K562 (cell line): Measurements from ENCODE around the gene NARF. TPM values are rescaled to one million over a fixed set of nuclear protein-coding genes. Genes with fewer than 3 reads are reported as not detected.

Source experiments
- CCAR2 ChIP-seq: fragments of 200-400 bp; formaldehyde crosslinking; IDR thresholded peaks from 2 replicates; pipeline ENCODE4 v1.6.1; 2017; ENCODE audit warnings: mild to moderate bottlenecking, low read depth, low read length
- E2F4 ChIP-seq: sonication (generic); formaldehyde crosslinking; IDR thresholded peaks from 2 replicates; pipeline ENCODE4 v1.8.0; 2022; ENCODE audit warnings: mild to moderate bottlenecking, low read depth, missing genetic modification reagents
- FOSL1 ChIP-seq: fragments of 200-800 bp; sonication (Bioruptor generic); conservative IDR thresholded peaks from 2 replicates; pipeline ENCODE4 v1.6.1; 2016; ENCODE audit warnings: missing genetic modification characterization, missing compliant biosample characterization
- GABPB1 ChIP-seq: sonication (generic); formaldehyde crosslinking; IDR thresholded peaks from 2 replicates; pipeline ENCODE4 v1.8.0; 2022; ENCODE audit warnings: mild to moderate bottlenecking, missing genetic modification reagents
- HLTF ChIP-seq: fragments of 450-650 bp; IDR thresholded peaks from 2 replicates; pipeline ENCODE4 v1.6.1; 2016
- LEF1 ChIP-seq: fragments of 450-650 bp; IDR thresholded peaks from 2 replicates; pipeline ENCODE4 v1.6.1; 2016; ENCODE audit warnings: mild to moderate bottlenecking
- NR2C2 ChIP-seq, 2 experiments: fragments of 200-800 bp in 1 of 2; sonication (Bioruptor generic) in 1 of 2; sonication (generic) in 1 of 2; formaldehyde crosslinking in 1 of 2; IDR thresholded peaks; 2 replicates each; pipeline versions ENCODE4 v1.6.1 to v1.8.0; 2016 to 2022; ENCODE audit warnings: mild to moderate bottlenecking in 1 of 2, missing compliant biosample characterization in 1 of 2, missing genetic modification characterization in 1 of 2, missing genetic modification reagents in 1 of 2
- POLR2AphosphoS5 ChIP-seq: IDR thresholded peaks from 2 replicates; pipeline ENCODE4 v1.6.1; 2011; ENCODE audit warnings: mild to moderate bottlenecking, low read depth, low read length, moderate library complexity; ENCODE audit not compliant: control insufficient read depth, insufficient read depth
- SIRT6 ChIP-seq: IDR thresholded peaks from one replicate; pipeline ENCODE4 v1.6.1; 2012; ENCODE audit warnings: low read depth, mild to moderate bottlenecking, control low read depth, inconsistent platforms, low read length, moderate library complexity
- SREBF2 ChIP-seq: sonication (generic); formaldehyde crosslinking; IDR thresholded peaks from 2 replicates; pipeline ENCODE4 v1.4.0; 2020; ENCODE audit warnings: mild to moderate bottlenecking, missing genetic modification reagents
- TBL1XR1 ChIP-seq, 2 experiments: IDR thresholded peaks; 2 replicates each; pipeline ENCODE4 v1.6.1; 2012; ENCODE audit warnings: improper control_type of control experiment in 2 of 2, low read length in 2 of 2, mild to moderate bottlenecking in 1 of 2
- TCF7L2 ChIP-seq: fragments of 150-350 bp; IDR thresholded peaks from 2 replicates; pipeline ENCODE4 v1.6.1; 2016; ENCODE audit warnings: low read depth, mild to moderate bottlenecking, low read length, moderate library complexity
- TEAD1 ChIP-seq, 2 experiments: fragments of 450-650 bp in 1 of 2; sonication (generic) in 1 of 2; formaldehyde crosslinking; IDR thresholded peaks; 2 replicates each; pipeline versions ENCODE4 v1.4.0 to v1.8.0; 2020 to 2022; ENCODE audit warnings: mild to moderate bottlenecking in 2 of 2, missing genetic modification reagents in 1 of 2
- XRCC3 ChIP-seq: fragments of 450-650 bp; IDR thresholded peaks from 2 replicates; pipeline ENCODE4 v1.6.1; 2017; ENCODE audit warnings: mild to moderate bottlenecking, moderate library complexity
- ZNF12 ChIP-seq: sonication (generic); formaldehyde crosslinking; IDR thresholded peaks from 2 replicates; pipeline ENCODE4 v1.4.0; 2020; ENCODE audit warnings: mild to moderate bottlenecking, missing genetic modification reagents
- ZNF146 ChIP-seq: IDR thresholded peaks from one replicate; pipeline ENCODE4 v1.6.1; 2018; ENCODE audit warnings: missing compliant biosample characterization; ENCODE audit not compliant: unreplicated experiment
- ZNF175 ChIP-seq: fragments of 200-800 bp; sonication (Bioruptor generic); IDR thresholded peaks from 2 replicates; pipeline ENCODE4 v1.6.1; 2016; ENCODE audit warnings: low read depth, mild to moderate bottlenecking, missing genetic modification characterization, missing compliant biosample characterization
- ZNF24 ChIP-seq: fragments of 450-650 bp; IDR thresholded peaks from 2 replicates; pipeline ENCODE4 v1.6.1; 2016
- ZNF668 ChIP-seq: fragments of 250-450 bp; sonication (Bioruptor Pico); IDR thresholded peaks from 2 replicates; pipeline ENCODE4 v1.8.0; 2022; ENCODE audit warnings: mild to moderate bottlenecking, inconsistent platforms
- polyA plus RNA-seq, 8 experiments: library from polyadenylated mRNA; depleted of rRNA in 4 of 8; stranded (reverse) in 5 of 8; unstranded in 3 of 8; fragments of >200 nt; fragmentation: Nextera tagmentation in 2 of 8; fragmentation: Illumina TruSeq in 1 of 8; extraction: Ambion mirVana in 2 of 8; extraction: Trizol in 1 of 8; gene quantifications; 2 replicates each; pipeline versions ENCODE4 v1.2.1 to v1.2.3, GENCODE V29; 2011 to 2014; ENCODE audit warnings: inconsistent platforms in 1 of 8, missing spikeins in 1 of 8
- total RNA-seq, 7 experiments: library from RNA; depleted of rRNA in 6 of 7; stranded (reverse); fragments of >200 nt in 6 of 7; fragmentation: Illumina TruSeq in 2 of 7; extraction: Trizol in 2 of 7; gene quantifications; 2 replicates each; pipeline versions ENCODE4 v1.2.1 to v1.2.3, GENCODE V29; 2011 to 2021; ENCODE audit warnings: low replicate concordance in 1 of 7
- TF ChIP-seq, protein P1 (sequence below): fragments of 450-650 bp; formaldehyde crosslinking; IDR thresholded peaks from 2 replicates; pipeline ENCODE4 v1.4.0; 2022; ENCODE audit warnings: missing genetic modification characterization
- TF ChIP-seq, protein P2 (sequence below): sonication (generic); formaldehyde crosslinking; IDR thresholded peaks from 2 replicates; pipeline ENCODE4 v1.8.0; 2022; ENCODE audit warnings: missing genetic modification reagents, mild to moderate bottlenecking, borderline replicate concordance
- TF ChIP-seq, protein P3 (sequence below): fragments of 250-450 bp; sonication (Bioruptor Pico); IDR thresholded peaks from 2 replicates; pipeline ENCODE4 v1.4.0; 2020; ENCODE audit warnings: borderline replicate concordance

Gene NARF
- total and polyA plus RNA-seq, 9 of the 15 experiments (the other 6 are each of a cell fraction or from before 2014, with no cell fraction given) = 60.4 to 423 (median 132) TPM

- peak; percentile 74; the same call in 1 of the 2 replicates for TF ChIP-seq ZNF175 (CRISPR knock-in tag)
- TF ChIP-seq E2F4 (CRISPR knock-in tag) = no peak
- TF ChIP-seq TEAD1 (CRISPR knock-in tag; IDR thresholded peaks at IDR 0.05) = 0 out of 4 replicates have a peak, but pooled peaks of 1 of the 2 experiments have one; percentile 33
- no peak for TF ChIP-seq XRCC3
- TF ChIP-seq NR2C2 (CRISPR knock-in tag; IDR thresholded peaks at IDR 0.05) = no peak
- TF ChIP-seq NR2C2 (tag; IDR thresholded peaks at IDR 0.05) = peak; percentile 45; the same call in 1 of the 2 replicates
- TF ChIP-seq SREBF2 (CRISPR knock-in tag) = no peak
- TF ChIP-seq, protein P1, sequence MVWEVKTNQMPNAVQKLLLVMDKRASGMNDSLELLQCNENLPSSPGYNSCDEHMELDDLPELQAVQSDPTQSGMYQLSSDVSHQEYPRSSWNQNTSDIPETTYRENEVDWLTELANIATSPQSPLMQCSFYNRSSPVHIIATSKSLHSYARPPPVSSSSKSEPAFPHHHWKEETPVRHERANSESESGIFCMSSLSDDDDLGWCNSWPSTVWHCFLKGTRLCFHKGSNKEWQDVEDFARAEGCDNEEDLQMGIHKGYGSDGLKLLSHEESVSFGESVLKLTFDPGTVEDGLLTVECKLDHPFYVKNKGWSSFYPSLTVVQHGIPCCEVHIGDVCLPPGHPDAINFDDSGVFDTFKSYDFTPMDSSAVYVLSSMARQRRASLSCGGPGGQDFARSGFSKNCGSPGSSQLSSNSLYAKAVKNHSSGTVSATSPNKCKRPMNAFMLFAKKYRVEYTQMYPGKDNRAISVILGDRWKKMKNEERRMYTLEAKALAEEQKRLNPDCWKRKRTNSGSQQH (CRISPR knock-in tag) = peak; percentile 78; the same call in 1 of the 2 replicates
- no peak for TF ChIP-seq ZNF146
- peak; percentile 62; the same call in 1 of the 2 replicates for TF ChIP-seq ZNF668 (CRISPR knock-in tag)
- peak; percentile 81; the same call in 1 of the 2 replicates for TF ChIP-seq HLTF
- TF ChIP-seq, protein P2, sequence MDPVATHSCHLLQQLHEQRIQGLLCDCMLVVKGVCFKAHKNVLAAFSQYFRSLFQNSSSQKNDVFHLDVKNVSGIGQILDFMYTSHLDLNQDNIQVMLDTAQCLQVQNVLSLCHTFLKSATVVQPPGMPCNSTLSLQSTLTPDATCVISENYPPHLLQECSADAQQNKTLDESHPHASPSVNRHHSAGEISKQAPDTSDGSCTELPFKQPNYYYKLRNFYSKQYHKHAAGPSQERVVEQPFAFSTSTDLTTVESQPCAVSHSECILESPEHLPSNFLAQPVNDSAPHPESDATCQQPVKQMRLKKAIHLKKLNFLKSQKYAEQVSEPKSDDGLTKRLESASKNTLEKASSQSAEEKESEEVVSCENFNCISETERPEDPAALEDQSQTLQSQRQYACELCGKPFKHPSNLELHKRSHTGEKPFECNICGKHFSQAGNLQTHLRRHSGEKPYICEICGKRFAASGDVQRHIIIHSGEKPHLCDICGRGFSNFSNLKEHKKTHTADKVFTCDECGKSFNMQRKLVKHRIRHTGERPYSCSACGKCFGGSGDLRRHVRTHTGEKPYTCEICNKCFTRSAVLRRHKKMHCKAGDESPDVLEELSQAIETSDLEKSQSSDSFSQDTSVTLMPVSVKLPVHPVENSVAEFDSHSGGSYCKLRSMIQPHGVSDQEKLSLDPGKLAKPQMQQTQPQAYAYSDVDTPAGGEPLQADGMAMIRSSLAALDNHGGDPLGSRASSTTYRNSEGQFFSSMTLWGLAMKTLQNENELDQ = no peak
- TF ChIP-seq, protein P3, sequence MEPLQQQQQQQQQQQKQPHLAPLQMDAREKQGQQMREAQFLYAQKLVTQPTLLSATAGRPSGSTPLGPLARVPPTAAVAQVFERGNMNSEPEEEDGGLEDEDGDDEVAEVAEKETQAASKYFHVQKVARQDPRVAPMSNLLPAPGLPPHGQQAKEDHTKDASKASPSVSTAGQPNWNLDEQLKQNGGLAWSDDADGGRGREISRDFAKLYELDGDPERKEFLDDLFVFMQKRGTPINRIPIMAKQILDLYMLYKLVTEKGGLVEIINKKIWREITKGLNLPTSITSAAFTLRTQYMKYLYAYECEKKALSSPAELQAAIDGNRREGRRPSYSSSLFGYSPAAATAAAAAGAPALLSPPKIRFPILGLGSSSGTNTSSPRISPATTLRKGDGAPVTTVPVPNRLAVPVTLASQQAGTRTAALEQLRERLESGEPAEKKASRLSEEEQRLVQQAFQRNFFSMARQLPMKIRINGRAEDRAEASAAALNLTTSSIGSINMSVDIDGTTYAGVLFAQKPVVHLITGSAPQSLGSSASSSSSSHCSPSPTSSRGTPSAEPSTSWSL (CRISPR knock-in tag) = no peak
- TF ChIP-seq TBL1XR1 (IDR thresholded peaks at IDR 0.05; ENCODE audit: low read length in 2 of 2) = peak; percentile 82 to 98
- no peak for TF ChIP-seq CCAR2
- TF ChIP-seq ZNF12 = no peak; the same call in 1 of the 2 replicates
- TF ChIP-seq GABPB1 (CRISPR knock-in tag) = no peak
- TF ChIP-seq SIRT6 = no peak
- TF ChIP-seq LEF1 = peak; percentile 98
- TF ChIP-seq ZNF24 = 0 out of 2 replicates have a peak, but pooled peaks have one; percentile 33
- TF ChIP-seq POLR2AphosphoS5 = peak; percentile 99
- TF ChIP-seq FOSL1 (tag) = peak; percentile 72
- TF ChIP-seq TCF7L2 = no peak
Measured at GRCh38 chr17:82461827-82462524, 3.4 kb downstream of the NARF start (continued).
